ENCODE data around the gene MOK.

Gene MOK

GRCh38 chr14:102258136-102258535 is 46.8 kb downstream of the MOK start:
- H3K27ac ChIP-seq (ENCODE audit: low read depth, low read length) = no peak overlapping the region
- TF ChIP-seq, protein P1, sequence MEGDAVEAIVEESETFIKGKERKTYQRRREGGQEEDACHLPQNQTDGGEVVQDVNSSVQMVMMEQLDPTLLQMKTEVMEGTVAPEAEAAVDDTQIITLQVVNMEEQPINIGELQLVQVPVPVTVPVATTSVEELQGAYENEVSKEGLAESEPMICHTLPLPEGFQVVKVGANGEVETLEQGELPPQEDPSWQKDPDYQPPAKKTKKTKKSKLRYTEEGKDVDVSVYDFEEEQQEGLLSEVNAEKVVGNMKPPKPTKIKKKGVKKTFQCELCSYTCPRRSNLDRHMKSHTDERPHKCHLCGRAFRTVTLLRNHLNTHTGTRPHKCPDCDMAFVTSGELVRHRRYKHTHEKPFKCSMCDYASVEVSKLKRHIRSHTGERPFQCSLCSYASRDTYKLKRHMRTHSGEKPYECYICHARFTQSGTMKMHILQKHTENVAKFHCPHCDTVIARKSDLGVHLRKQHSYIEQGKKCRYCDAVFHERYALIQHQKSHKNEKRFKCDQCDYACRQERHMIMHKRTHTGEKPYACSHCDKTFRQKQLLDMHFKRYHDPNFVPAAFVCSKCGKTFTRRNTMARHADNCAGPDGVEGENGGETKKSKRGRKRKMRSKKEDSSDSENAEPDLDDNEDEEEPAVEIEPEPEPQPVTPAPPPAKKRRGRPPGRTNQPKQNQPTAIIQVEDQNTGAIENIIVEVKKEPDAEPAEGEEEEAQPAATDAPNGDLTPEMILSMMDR (IDR thresholded peaks at IDR 0.05; ENCODE audit: insufficient read depth, low read length, poor library complexity, severe bottlenecking) = no peak
- no peak for TF ChIP-seq EZH2phosphoT487 (conservative IDR thresholded peaks at IDR 0.05; ENCODE audit: low read length)
- no peak overlapping the region for H3K4me2 ChIP-seq (ENCODE audit: low read depth, low read length, poor library complexity, severe bottlenecking)
- H3K79me2 ChIP-seq (ENCODE audit: insufficient read depth, low read length) = no peaks in the 10 kb centered on the region
- H3K27me3 ChIP-seq (ENCODE audit: low read length) = no peaks in the 10 kb centered on the region
- H3K4me3 ChIP-seq (ENCODE audit: insufficient read depth, low read length, poor library complexity, severe bottlenecking) = no peak overlapping the region
- no peaks in the 10 kb centered on the region for H3K9me3 ChIP-seq (ENCODE audit: insufficient read depth, low read length)
- no peak overlapping the region for H2AFZ ChIP-seq (ENCODE audit: low read depth, low read length, severe bottlenecking)
- no peaks in the 10 kb centered on the region for H3K9me2 ChIP-seq (replicated peaks; ENCODE audit: insufficient read depth, low read length)
- H3K9ac ChIP-seq (ENCODE audit: low read length) = no peak overlapping the region
- H3F3A ChIP-seq (ENCODE audit: insufficient read depth) = no peaks in the 10 kb centered on the region
- H4K20me1 ChIP-seq (ENCODE audit: low read depth, low read length) = no peaks in the 10 kb centered on the region
- H3K36me3 ChIP-seq (ENCODE audit: low read length) = no peaks in the 10 kb centered on the region

DNA sequence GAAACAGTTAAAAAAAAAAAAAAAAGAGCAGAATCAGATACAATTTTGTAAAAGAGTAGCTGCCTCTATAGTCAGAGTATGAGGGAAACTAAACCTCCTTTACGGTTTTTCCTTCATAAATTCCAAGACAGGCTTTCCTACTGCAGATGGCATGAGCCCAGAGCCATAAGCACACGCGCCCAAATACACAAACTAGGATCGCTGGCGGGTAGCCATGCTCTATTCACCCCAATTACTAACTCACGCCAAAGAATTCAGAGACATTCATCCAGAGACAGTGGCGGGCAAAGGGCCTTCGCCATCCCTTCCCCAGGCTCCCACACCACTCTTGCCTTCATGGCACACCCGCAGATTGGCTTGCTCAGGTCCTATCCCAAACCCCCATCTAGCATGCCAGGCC is 48.2 kb downstream of the MOK start:
- Histone ChIP-seq H3K9me2 (replicated peaks; ENCODE audit: insufficient read depth, low read length) (no peaks in the 10 kb centered on the region), H2AFZ (ENCODE audit: low read depth, low read length, severe bottlenecking) (no peak overlapping the region), H3K79me2 (ENCODE audit: insufficient read depth, low read length) (no peaks in the 10 kb centered on the region), H3K4me2 (ENCODE audit: low read depth, low read length, poor library complexity, severe bottlenecking) (no peak overlapping the region), H3K27ac (ENCODE audit: low read depth, low read length) (no peak overlapping the region), H3K27me3 (ENCODE audit: low read length) (no peaks in the 10 kb centered on the region), H4K20me1 (ENCODE audit: low read depth, low read length) (no peaks in the 10 kb centered on the region), H3K9me3 (ENCODE audit: insufficient read depth, low read length) (no peaks in the 10 kb centered on the region), H3K4me3 (ENCODE audit: insufficient read depth, low read length, poor library complexity, severe bottlenecking) (no peak overlapping the region), H3F3A (ENCODE audit: insufficient read depth) (no peaks in the 10 kb centered on the region), H3K9ac (ENCODE audit: low read length) (no peak overlapping the region), H3K36me3 (ENCODE audit: low read length) (no peaks in the 10 kb centered on the region)
- TF ChIP-seq, protein P1 (IDR thresholded peaks at IDR 0.05; ENCODE audit: insufficient read depth, low read length, poor library complexity, severe bottlenecking) = no peak
- TF ChIP-seq EZH2phosphoT487 (conservative IDR thresholded peaks at IDR 0.05; ENCODE audit: low read length) = no peak

GRCh38 chr14:102255401-102256190 is 49.4 kb downstream of the MOK start:
- H4K20me1 ChIP-seq (ENCODE audit: low read depth, low read length) = no peaks in the 10 kb centered on the region
- H3K79me2 ChIP-seq (ENCODE audit: insufficient read depth, low read length) = no peaks in the 10 kb centered on the region
- no peaks in the 10 kb centered on the region for H3K9me3 ChIP-seq (ENCODE audit: insufficient read depth, low read length)
- no peaks in the 10 kb centered on the region for H3F3A ChIP-seq (ENCODE audit: insufficient read depth)
- H3K27ac ChIP-seq (ENCODE audit: low read depth, low read length) = no peak overlapping the region
- H3K9ac ChIP-seq (ENCODE audit: low read length) = no peak overlapping the region
- no peaks in the 10 kb centered on the region for H3K9me2 ChIP-seq (replicated peaks; ENCODE audit: insufficient read depth, low read length)
- no peaks in the 10 kb centered on the region for H3K36me3 ChIP-seq (ENCODE audit: low read length)
- no peak overlapping the region for H3K4me3 ChIP-seq (ENCODE audit: insufficient read depth, low read length, poor library complexity, severe bottlenecking)
- H3K4me2 ChIP-seq (ENCODE audit: low read depth, low read length, poor library complexity, severe bottlenecking) = no peak overlapping the region
- TF ChIP-seq, protein P1 (IDR thresholded peaks at IDR 0.05; ENCODE audit: insufficient read depth, low read length, poor library complexity, severe bottlenecking) = no peak
- TF ChIP-seq EZH2phosphoT487 (conservative IDR thresholded peaks at IDR 0.05; ENCODE audit: low read length) = no peak
- H3K27me3 ChIP-seq (ENCODE audit: low read length) = no peaks in the 10 kb centered on the region
- no peak overlapping the region for H2AFZ ChIP-seq (ENCODE audit: low read depth, low read length, severe bottlenecking)

Measured in SU-DHL-6 (cell line).